ENCODE data around the gene CFAP126.

DNA sequence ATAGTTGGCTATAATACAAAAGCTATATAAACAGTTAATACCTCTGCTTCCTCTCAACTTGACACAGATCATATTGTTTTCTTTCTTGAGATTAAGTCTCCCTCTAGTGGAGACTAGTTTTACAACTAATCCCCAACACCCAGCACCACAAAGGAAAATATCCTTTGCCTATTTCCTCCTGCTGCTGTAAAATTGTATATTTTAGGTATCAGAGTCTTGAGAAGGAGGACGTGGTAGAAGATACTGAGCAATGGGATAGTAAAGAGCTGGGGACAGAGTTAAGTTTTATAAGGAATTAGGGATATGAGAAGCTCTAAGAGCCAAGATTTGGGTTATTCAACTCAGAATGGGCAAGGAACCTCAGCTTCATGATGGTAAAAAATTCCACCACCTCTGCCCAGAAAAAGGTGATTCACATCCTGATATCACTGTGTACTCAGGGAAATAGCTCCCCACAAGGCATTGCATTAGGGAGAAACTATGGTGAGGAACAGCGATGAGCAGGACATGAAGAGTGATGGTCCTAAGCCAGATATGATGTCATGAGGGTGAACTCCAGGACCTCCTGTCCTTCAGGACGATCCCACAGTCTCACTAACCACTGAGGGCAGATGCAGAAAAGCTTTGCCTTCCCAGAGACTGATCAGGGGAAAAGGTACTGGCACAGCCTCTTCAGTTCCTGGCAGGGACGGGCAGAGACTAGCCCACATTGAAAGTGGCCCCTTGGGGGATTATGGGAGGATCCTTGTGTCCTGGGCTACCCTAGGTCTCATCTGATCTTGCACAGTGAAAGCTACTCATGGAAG lies 14.7 kb upstream of the CFAP126 start:
- TF ChIP-seq, protein P1, sequence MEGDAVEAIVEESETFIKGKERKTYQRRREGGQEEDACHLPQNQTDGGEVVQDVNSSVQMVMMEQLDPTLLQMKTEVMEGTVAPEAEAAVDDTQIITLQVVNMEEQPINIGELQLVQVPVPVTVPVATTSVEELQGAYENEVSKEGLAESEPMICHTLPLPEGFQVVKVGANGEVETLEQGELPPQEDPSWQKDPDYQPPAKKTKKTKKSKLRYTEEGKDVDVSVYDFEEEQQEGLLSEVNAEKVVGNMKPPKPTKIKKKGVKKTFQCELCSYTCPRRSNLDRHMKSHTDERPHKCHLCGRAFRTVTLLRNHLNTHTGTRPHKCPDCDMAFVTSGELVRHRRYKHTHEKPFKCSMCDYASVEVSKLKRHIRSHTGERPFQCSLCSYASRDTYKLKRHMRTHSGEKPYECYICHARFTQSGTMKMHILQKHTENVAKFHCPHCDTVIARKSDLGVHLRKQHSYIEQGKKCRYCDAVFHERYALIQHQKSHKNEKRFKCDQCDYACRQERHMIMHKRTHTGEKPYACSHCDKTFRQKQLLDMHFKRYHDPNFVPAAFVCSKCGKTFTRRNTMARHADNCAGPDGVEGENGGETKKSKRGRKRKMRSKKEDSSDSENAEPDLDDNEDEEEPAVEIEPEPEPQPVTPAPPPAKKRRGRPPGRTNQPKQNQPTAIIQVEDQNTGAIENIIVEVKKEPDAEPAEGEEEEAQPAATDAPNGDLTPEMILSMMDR (IDR thresholded peaks at IDR 0.05), result peak; percentile 61 to 80 (median 71)
- no peak for TF ChIP-seq EP300 (IDR thresholded peaks at IDR 0.05)
